Measurements from ENCODE around the gene LOXL1. TPM values are rescaled to one million over a fixed set of nuclear protein-coding genes. Genes with fewer than 3 reads are reported as not detected.

LOXL1 gene
- total RNA-seq, 1 donor from 2014 or later, result 280 TPM

GRCh38 chr15:73940061-73940981, 14.1 kb downstream of the LOXL1 start:
- peaks cover 2% of the 10 kb centered on the region for H3K9me3 Mint-ChIP-seq (ENCODE audit: unreplicated experiment)
- peaks cover 79% of the 10 kb centered on the region for H3K4me1 Mint-ChIP-seq (ENCODE audit: low read depth, unreplicated experiment)
- H3K27me3 ChIP-seq (ENCODE audit: insufficient read depth, low read length), result no peaks in the 10 kb centered on the region
- H3K4me1 ChIP-seq (ENCODE audit: insufficient read depth, low read length), result peaks cover 54% of the 10 kb centered on the region
- TF ChIP-seq CTCF (IDR thresholded peaks at IDR 0.05; ENCODE audit: insufficient read depth, low read depth, low read length) (no peak), EZH2 (IDR thresholded peaks at IDR 0.05; ENCODE audit: insufficient read depth, low read length) (no peak)
- peak overlapping the region; percentile 61 for H3K4me3 Mint-ChIP-seq (ENCODE audit: unreplicated experiment)
- peaks cover 19% of the 10 kb centered on the region for H4K20me1 ChIP-seq (ENCODE audit: insufficient read depth, low read length)
- H3K27ac Mint-ChIP-seq (ENCODE audit: unreplicated experiment), result peak overlapping the region; percentile 98
- H3K27me3 Mint-ChIP-seq (ENCODE audit: low read depth, unreplicated experiment), result no peaks in the 10 kb centered on the region
- peaks cover 11% of the 10 kb centered on the region for H3K36me3 ChIP-seq (ENCODE audit: insufficient read depth, low read length)
- H2AFZ ChIP-seq (ENCODE audit: low read depth, low read length), result no peak overlapping the region
- peak; percentile 56 for FAIRE-seq
- peaks cover 94% of the 10 kb centered on the region for H3K79me2 ChIP-seq (ENCODE audit: insufficient read depth, low read length)
- no peaks in the 10 kb centered on the region for H3K9me3 ChIP-seq (ENCODE audit: insufficient read depth, low read depth, low read length)
- DNase-seq (ENCODE audit: low read depth), result no peak
- H3K9ac ChIP-seq (ENCODE audit: low read length), result peak overlapping the region; percentile 86
- H3K27ac ChIP-seq (ENCODE audit: low read depth, low read length), result peak overlapping the region; percentile 98
- H3K4me2 ChIP-seq (ENCODE audit: low read length), result peak overlapping the region; percentile 64
- peaks cover 29% of the 10 kb centered on the region for H3K36me3 Mint-ChIP-seq (ENCODE audit: low read depth, unreplicated experiment)
- H3K4me3 ChIP-seq (ENCODE audit: insufficient read depth, low read depth, low read length), result peak overlapping the region; percentile 8

GRCh38 chr15:73941044-73941443, 14.8 kb downstream of the LOXL1 start:
- H3K27me3 Mint-ChIP-seq (ENCODE audit: low read depth, unreplicated experiment), result no peaks in the 10 kb centered on the region
- H2AFZ ChIP-seq (ENCODE audit: low read depth, low read length), result no peak overlapping the region
- peak overlapping the region; percentile 98 for H3K27ac Mint-ChIP-seq (ENCODE audit: unreplicated experiment)
- H3K4me3 Mint-ChIP-seq (ENCODE audit: unreplicated experiment), result no peak overlapping the region
- peak overlapping the region; percentile 86 for H3K9ac ChIP-seq (ENCODE audit: low read length)
- H3K79me2 ChIP-seq (ENCODE audit: insufficient read depth, low read length), result peaks cover 88% of the 10 kb centered on the region
- H3K27me3 ChIP-seq (ENCODE audit: insufficient read depth, low read length), result no peaks in the 10 kb centered on the region
- H3K4me3 ChIP-seq (ENCODE audit: insufficient read depth, low read depth, low read length), result peak overlapping the region; percentile 6
- DNase-seq (ENCODE audit: low read depth) (peak; percentile 97), FAIRE-seq (peak; percentile 95)
- H4K20me1 ChIP-seq (ENCODE audit: insufficient read depth, low read length), result peaks cover 12% of the 10 kb centered on the region
- H3K9me3 Mint-ChIP-seq (ENCODE audit: unreplicated experiment), result peaks cover 2% of the 10 kb centered on the region
- H3K4me1 Mint-ChIP-seq (ENCODE audit: low read depth, unreplicated experiment), result peaks cover 75% of the 10 kb centered on the region
- peak overlapping the region; percentile 98 for H3K27ac ChIP-seq (ENCODE audit: low read depth, low read length)
- no peak for TF ChIP-seq CTCF (IDR thresholded peaks at IDR 0.05; ENCODE audit: insufficient read depth, low read depth, low read length)
- no peak for TF ChIP-seq EZH2 (IDR thresholded peaks at IDR 0.05; ENCODE audit: insufficient read depth, low read length)
- H3K36me3 Mint-ChIP-seq (ENCODE audit: low read depth, unreplicated experiment), result peaks cover 29% of the 10 kb centered on the region
- H3K4me1 ChIP-seq (ENCODE audit: insufficient read depth, low read length), result peaks cover 52% of the 10 kb centered on the region
- H3K4me2 ChIP-seq (ENCODE audit: low read length), result peak overlapping the region; percentile 64
- peaks cover 12% of the 10 kb centered on the region for H3K36me3 ChIP-seq (ENCODE audit: insufficient read depth, low read length)
- H3K9me3 ChIP-seq (ENCODE audit: insufficient read depth, low read depth, low read length), result no peaks in the 10 kb centered on the region

Data from astrocyte (in vitro differentiated cells and primary cell).